Activated effector memory CD4-positive, alpha-beta T cell treated with anti-CD3 and anti-CD28 coated beads, Interleukin-2, amount 50 U/mL, for 16 hours (primary cell): Measurements from ENCODE around the gene ACAN.

Experiments
- DNase-seq: peaks from one replicate; pipeline ENCODE4 v3.0.0-alpha.2; 2020

ACAN gene

GRCh38 chr15:88844749-88845386 is 41.6 kb downstream of the ACAN start:
- no peak for DNase-seq

- DNase-seq = no peak
Observed at GRCh38 chr15:88845616-88846015, 42.4 kb downstream of the ACAN start.

- no peak for DNase-seq
Observed at GRCh38 chr15:88847144-88847543, 43.9 kb downstream of the ACAN start.

GRCh38 chr15:88848203-88848602 is 45.0 kb downstream of the ACAN start:
- no peak for DNase-seq

GRCh38 chr15:88849376-88850072 is 46.3 kb downstream of the ACAN start:
- no peak for DNase-seq

- DNase-seq = no peak
Observed at GRCh38 chr15:88852476-88852875, 49.2 kb downstream of the ACAN start.

- no peak for DNase-seq
Observed at GRCh38 chr15:88858934-88859333, 55.7 kb downstream of the ACAN start.

- no peak for DNase-seq
Observed at GRCh38 chr15:88859550-88859949, 56.3 kb downstream of the ACAN start.

GRCh38 chr15:88860212-88860611 is 57.0 kb downstream of the ACAN start:
- no peak for DNase-seq

GRCh38 chr15:88863412-88863811 is 60.2 kb downstream of the ACAN start:
- no peak for DNase-seq

GRCh38 chr15:88864861-88865497 is 61.7 kb downstream of the ACAN start:
- DNase-seq = no peak

- no peak for DNase-seq
Observed at GRCh38 chr15:88865498-88866099, 62.4 kb downstream of the ACAN start.

GRCh38 chr15:88866295-88866881 is 63.2 kb downstream of the ACAN start:
- no peak for DNase-seq

GRCh38 chr15:88871313-88871712 is 68.1 kb downstream of the ACAN start:
- no peak for DNase-seq

- DNase-seq = no peak
Observed at GRCh38 chr15:88872106-88872505, 68.9 kb downstream of the ACAN start.

- no peak for DNase-seq
Observed at GRCh38 chr15:88872706-88873105, 69.5 kb downstream of the ACAN start.

GRCh38 chr15:88873786-88874185 is 70.5 kb downstream of the ACAN start:
- no peak for DNase-seq

- DNase-seq = no peak
Observed at GRCh38 chr15:88874275-88874674, 71.0 kb downstream of the ACAN start.

- no peak for DNase-seq
Observed at GRCh38 chr15:88874684-88875083, 71.4 kb downstream of the ACAN start.

- no peak for DNase-seq
Observed at GRCh38 chr15:88876573-88876972, 73.3 kb downstream of the ACAN start.

- no peak for DNase-seq
Observed at GRCh38 chr15:88877415-88877814, 74.2 kb downstream of the ACAN start.

GRCh38 chr15:88877906-88878305 is 74.7 kb downstream of the ACAN start:
- no peak for DNase-seq

GRCh38 chr15:88878720-88879184 is 75.5 kb downstream of the ACAN start:
- peak; percentile 72 for DNase-seq
